K562 (cell line): ENCODE data around the gene RYR1. TPM values are rescaled to one million over a fixed set of nuclear protein-coding genes. Genes with fewer than 3 reads are reported as not detected.

Experiments used
- ATAC-seq: fragments of 200-7000 bp; cut with Tn5 transposase; 3 replicates; pipeline ENCODE4 v1.9.1; 2020; ENCODE audit warnings: moderate library complexity
- BruUV-seq: library from RNA; stranded (reverse); fragments of 400-500 nt; replicated peaks from 2 replicates; lab custom pipeline; 2021; lab: Mats Ljungman, UMichigan
- CTCF ChIA-PET: fragments of 300-600 bp; formaldehyde crosslinking; extraction: SDS; loops from one replicate; lab custom pipeline; 2021; ENCODE audit warnings: low intra/inter-chr PET ratio; lab: Yijun Ruan, JAX
- POLR2A ChIA-PET: fragments of 300-600, 350-650 bp; sonication (Branson Sonifier 250); formaldehyde crosslinking; extraction: SDS; loops from one replicate; lab custom pipeline; 2021; ENCODE audit warnings: antibody characterized with exemption, inconsistent platforms; lab: Yijun Ruan, JAX
- DNase-seq, 4 experiments: peaks; one replicate each; pipeline versions ENCODE4 v3.0.0 to v3.0.0-alpha.2; 2011 to 2018; ENCODE audit warnings: low spot score in 3 of 4, mixed read lengths in 3 of 4; ENCODE audit errors: extremely low read depth in 1 of 4
- FAIRE-seq: peaks from 2 replicates; lab custom pipeline; 2011; peaks lifted over from hg19 to GRCh38; lab: Jason Lieb, UNC
- H2AFZ ChIP-seq: 2 replicates; pipeline ENCODE4 v1.6.0; 2011; ENCODE audit warnings: low read depth, low read length, control low read depth, inconsistent platforms
- H3K27ac ChIP-seq: fragments of 200-600 bp; 3 replicates; pipeline ENCODE4 v1.8.0; 2011; ENCODE audit warnings: low read depth, mild to moderate bottlenecking, control low read depth, inconsistent platforms, low read length, moderate library complexity, mixed read lengths; ENCODE audit errors: extremely low read depth
- H3K27me3 ChIP-seq, 2 experiments: fragments of 300-600 bp in 1 of 2; 2 replicates in 1 of 2; 3 replicates in 1 of 2; pipeline versions ENCODE4 v1.6.0 to v1.8.0; 2011; ENCODE audit warnings: inconsistent platforms in 2 of 2, low read length in 2 of 2, mild to moderate bottlenecking in 1 of 2, mixed read lengths in 1 of 2, moderate library complexity in 1 of 2; ENCODE audit not compliant: control insufficient read depth in 2 of 2, insufficient read depth in 2 of 2
- H3K36me3 ChIP-seq: fragments of 300-600 bp; 3 replicates; pipeline ENCODE4 v1.8.0; 2011; ENCODE audit warnings: mild to moderate bottlenecking, low read length, inconsistent platforms; ENCODE audit not compliant: control insufficient read depth, insufficient read depth
- H3K4me1 ChIP-seq, 2 experiments: fragments of 200-600 bp in 1 of 2; replicated peaks in 1 of 2; 2 replicates in 1 of 2; 3 replicates in 1 of 2; pipeline versions ENCODE4 v1.5.1 to v1.8.0; 2011; ENCODE audit warnings: inconsistent platforms in 2 of 2, low read length in 2 of 2, mild to moderate bottlenecking in 1 of 2, mixed read lengths in 1 of 2, moderate library complexity in 1 of 2; ENCODE audit not compliant: control insufficient read depth in 2 of 2, insufficient read depth in 2 of 2
- H3K4me2 ChIP-seq: 2 replicates; pipeline ENCODE4 v1.6.1; 2011; ENCODE audit warnings: low read length, control low read depth, inconsistent platforms, mixed read lengths; ENCODE audit not compliant: insufficient read depth
- H3K4me3 ChIP-seq: fragments of 200-600 bp; sonication (generic), shearing (Covaris generic); 2 replicates; pipeline ENCODE4 v1.5.1; 2016; ENCODE audit warnings: control low read depth, inconsistent platforms
- H3K79me2 ChIP-seq: fragments of 200-600 bp; 3 replicates; pipeline ENCODE4 v1.8.0; 2011; ENCODE audit warnings: low read length, inconsistent platforms; ENCODE audit not compliant: control insufficient read depth, insufficient read depth
- H3K9ac ChIP-seq, 2 experiments: 2 replicates each; pipeline versions ENCODE4 v1.6.0 to v1.6.1; 2011; ENCODE audit warnings: low read depth in 2 of 2, low read length in 2 of 2, control low read depth in 1 of 2, inconsistent platforms in 1 of 2, mild to moderate bottlenecking in 1 of 2, mixed read lengths in 1 of 2; ENCODE audit not compliant: insufficient read depth in 1 of 2
- H3K9me1 ChIP-seq: one replicate; pipeline ENCODE4 v1.6.0; 2011; ENCODE audit warnings: inconsistent platforms, mild to moderate bottlenecking, low read length, moderate library complexity; ENCODE audit not compliant: control insufficient read depth, insufficient read depth
- H3K9me3 ChIP-seq: replicated peaks from 2 replicates; pipeline ENCODE4 v1.5.1; 2011; ENCODE audit warnings: low read depth, low read length, inconsistent platforms; ENCODE audit not compliant: control insufficient read depth, insufficient read depth
- H4K20me1 ChIP-seq: replicated peaks from 2 replicates; pipeline ENCODE4 v1.6.1; 2011; ENCODE audit warnings: low read length, inconsistent platforms, mixed read lengths; ENCODE audit not compliant: control insufficient read depth, insufficient read depth
- HDAC1 ChIP-seq, 2 experiments: fragments of 450-650 bp; IDR thresholded peaks; 2 replicates each; pipeline ENCODE4 v1.6.1; 2016 to 2017; ENCODE audit warnings: inconsistent platforms in 1 of 2, mild to moderate bottlenecking in 1 of 2, moderate library complexity in 1 of 2
- KLF13 ChIP-seq: fragments of 450-650 bp; IDR thresholded peaks from 2 replicates; pipeline ENCODE4 v1.6.1; 2016; ENCODE audit warnings: missing genetic modification characterization, low read depth, mild to moderate bottlenecking, missing compliant biosample characterization, moderate library complexity, borderline replicate concordance
- MAFF ChIP-seq: IDR thresholded peaks from 2 replicates; pipeline ENCODE4 v1.6.1; 2012; ENCODE audit warnings: low read length, improper control_type of control experiment
- NCOA6 ChIP-seq: fragments of 450-650 bp; IDR thresholded peaks from 2 replicates; pipeline ENCODE4 v1.6.1; 2017; ENCODE audit warnings: mild to moderate bottlenecking
- PHF21A ChIP-seq: fragments of 450-650 bp; IDR thresholded peaks from 2 replicates; pipeline ENCODE4 v1.6.1; 2017; ENCODE audit warnings: low read depth, borderline replicate concordance
- POLR2G ChIP-seq: fragments of 200-400 bp; formaldehyde crosslinking; IDR thresholded peaks from 2 replicates; pipeline ENCODE4 v1.6.1; 2017; ENCODE audit warnings: low read depth, mild to moderate bottlenecking, antibody characterized with exemption, low read length, moderate library complexity
- PRDM10 ChIP-seq: fragments of 450-650 bp; IDR thresholded peaks from 2 replicates; pipeline ENCODE4 v1.6.1; 2018; ENCODE audit not compliant: partially characterized antibody
- SMAD3 ChIP-seq: fragments of 450-650 bp; formaldehyde crosslinking; conservative IDR thresholded peaks from 2 replicates; pipeline ENCODE4 v1.4.0; 2020; ENCODE audit warnings: mild to moderate bottlenecking
- SRF ChIP-seq, 2 experiments: fragments of 250-450, 450-650 bp in 1 of 2; sonication (Bioruptor Pico) in 1 of 2; sonication (generic) in 1 of 2; formaldehyde crosslinking; IDR thresholded peaks; 2 replicates each; pipeline versions ENCODE4 v1.5.0 to v1.5.1; 2020 to 2022; ENCODE audit warnings: mild to moderate bottlenecking in 1 of 2, missing genetic modification reagents in 1 of 2
- TAF9B ChIP-seq: fragments of 450-650 bp; IDR thresholded peaks from 2 replicates; pipeline ENCODE4 v1.6.1; 2018; ENCODE audit warnings: mild to moderate bottlenecking; ENCODE audit not compliant: partially characterized antibody
- TEAD1 ChIP-seq, 2 experiments: fragments of 450-650 bp in 1 of 2; sonication (generic) in 1 of 2; formaldehyde crosslinking; IDR thresholded peaks; 2 replicates each; pipeline versions ENCODE4 v1.4.0 to v1.8.0; 2020 to 2022; ENCODE audit warnings: mild to moderate bottlenecking in 2 of 2, missing genetic modification reagents in 1 of 2
- ZBTB12 ChIP-seq: fragments of 250-450 bp; sonication (Bioruptor Pico); IDR thresholded peaks from 2 replicates; pipeline ENCODE4 v1.4.0; 2020
- ZFX ChIP-seq: sonication (generic); formaldehyde crosslinking; IDR thresholded peaks from 2 replicates; pipeline ENCODE4 v1.8.0; 2022; ENCODE audit warnings: mild to moderate bottlenecking, missing genetic modification reagents, moderate library complexity
- ZNF184 ChIP-seq: sonication (generic); formaldehyde crosslinking; IDR thresholded peaks from 2 replicates; pipeline ENCODE4 v1.5.0; 2020; ENCODE audit warnings: missing genetic modification reagents
- ZNF239 ChIP-seq: fragments of 250-450 bp; sonication (Bioruptor Pico); IDR thresholded peaks from 2 replicates; pipeline ENCODE4 v1.4.0; 2020; ENCODE audit warnings: mild to moderate bottlenecking
- ZNF316 ChIP-seq: fragments of 450-650 bp; IDR thresholded peaks from 2 replicates; pipeline ENCODE4 v1.6.1; 2016
- ZNF583 ChIP-seq: fragments of 250-450 bp; sonication (Bioruptor Pico); IDR thresholded peaks from 2 replicates; pipeline ENCODE4 v1.4.0; 2020
- ZNF696 ChIP-seq: fragments of 250-450 bp; sonication (Bioruptor Pico); conservative IDR thresholded peaks from 2 replicates; pipeline ENCODE4 v1.4.0; 2020; ENCODE audit warnings: mild to moderate bottlenecking, moderate library complexity
- WGBS: fragments of 100-300 bp; shearing (Covaris generic); methylation state at CpG from one replicate; pipeline ENCODE4 v1.1.6; 2016; ENCODE audit warnings: low coverage, mixed read lengths; ENCODE audit not compliant: insufficient coverage; ENCODE audit errors: missing lambda C conversion rate; 5-methylcytosine and 5-hydroxymethylcytosine counted together
- in situ Hi-C: fragments of 300-500 bp; cut with MboI; formaldehyde crosslinking; loops from 4 replicates; pipeline ENCODE4 v1.15.0; 2018; ENCODE audit warnings: inconsistent platforms, mixed read lengths
- intact Hi-C: fragments of 100-400 bp; cut with micrococcal nuclease; formaldehyde crosslinking; loops from 2 replicates; pipeline ENCODE4 v1.14.2; 2022
- polyA plus RNA-seq, 8 experiments: library from polyadenylated mRNA; depleted of rRNA in 4 of 8; stranded (reverse) in 5 of 8; unstranded in 3 of 8; fragments of >200 nt; fragmentation: Nextera tagmentation in 2 of 8; fragmentation: Illumina TruSeq in 1 of 8; extraction: Ambion mirVana in 2 of 8; extraction: Trizol in 1 of 8; gene quantifications; 2 replicates each; pipeline versions ENCODE4 v1.2.1 to v1.2.3, GENCODE V29; 2011 to 2014; ENCODE audit warnings: inconsistent platforms in 1 of 8, missing spikeins in 1 of 8
- total RNA-seq, 7 experiments: library from RNA; depleted of rRNA in 6 of 7; stranded (reverse); fragments of >200 nt in 6 of 7; fragmentation: Illumina TruSeq in 2 of 7; extraction: Trizol in 2 of 7; gene quantifications; 2 replicates each; pipeline versions ENCODE4 v1.2.1 to v1.2.3, GENCODE V29; 2011 to 2021; ENCODE audit warnings: low replicate concordance in 1 of 7

RYR1 gene
- total and polyA plus RNA-seq, 9 of the 15 experiments (the other 6 are each of a cell fraction or from before 2014, with no cell fraction given), result 0.11 to 7.4 (median 3.7) TPM

- Histone ChIP-seq H3K9ac (peak within 1 kb of the TSS; percentile 17 to 82; a peak in 3 of 4 replicates), H3K36me3 (peaks cover 36% of the 10 kb centered on the region; the same call in 2 of the 3 replicates), H4K20me1 (peaks cover 3% of the 10 kb centered on the region; the same call in 1 of the 2 replicates), H3K79me2 (0 out of 3 replicates have a peak, but pooled peaks cover 2% of the 10 kb centered on the region), H3K4me1 (peaks cover 12 to 60% of the 10 kb centered on the region in 2 experiments; a peak in 4 of 5 replicates), H3K27ac (peak within 1 kb of the TSS; percentile 33; the same call in 2 of the 3 replicates), H3K9me3 (no peaks in the 10 kb centered on the region), H3K4me2 (peak within 1 kb of the TSS; percentile 70), H3K9me1 (peaks cover 3% of the 10 kb centered on the region), H2AFZ (peak within 1 kb of the TSS; percentile 69), H3K4me3 (peak within 1 kb of the TSS; percentile 49), H3K27me3 (no peaks in the 10 kb centered on the region)
- CTCF ChIA-PET, result interaction anchor here (0.6 kb wide), 1 partner anchor 19 kb away, joined by 5 read pairs; no protein-coding TSS in a partner anchor
- in situ Hi-C loops (no loop called here), intact Hi-C loops (loop anchor here (5.0 kb wide), 2 partner anchors 50 to 145 kb away; partner anchors contain the start of gene CATSPERG)
- ATAC-seq (peak; percentile 85), DNase-seq (peak; percentile 90 to 96 (median 92)), FAIRE-seq (peak; percentile 91)
- no TSS peak for BruUV-seq
- WGBS, result 2% methylated on average over 26 of the region's 51 CpGs
- POLR2A ChIA-PET, result interaction anchor here (0.5 to 1.7 kb wide), 13 partner anchors 9 to 455 kb away, joined by 3 to 27 read pairs (median 4); partner anchors contain the start of genes FAM98C and PSMD8
- TF ChIP-seq SMAD3 (CRISPR knock-in tag) (no peak), ZFX (CRISPR knock-in tag) (peak; percentile 58), NCOA6 (no peak), PRDM10 (peak; percentile 71), TAF9B (no peak), ZNF583 (no peak), ZNF184 (CRISPR knock-in tag) (no peak), ZBTB12 (CRISPR knock-in tag) (no peak), HDAC1 (IDR thresholded peaks at IDR 0.05) (no peak), PHF21A (no peak), MAFF (no peak), POLR2G (peak; percentile 73), TEAD1 (CRISPR knock-in tag; IDR thresholded peaks at IDR 0.05) (0 out of 4 replicates have a peak, but pooled peaks of 1 of the 2 experiments have one; percentile 10), ZNF239 (CRISPR knock-in tag) (no peak), ZNF696 (no peak), ZNF316 (no peak), SRF (CRISPR knock-in tag; IDR thresholded peaks at IDR 0.05) (peak in 1 of 2 experiments; percentile 24; a peak in 1 of 4 replicates), KLF13 (no peak)
Observed at GRCh38 chr19:38387550-38388348, 45.7 kb upstream of the RYR1 start, which contains the start of gene GGN. Gene GGN, minus strand, starts transcription at chr19:38388034. Its CDS starts 773 bp downstream, at chr19:38387261.
